H1 (cell line): Measurements from ENCODE around the gene TRIM44. TPM values are rescaled to one million over a fixed set of nuclear protein-coding genes. Genes with fewer than 3 reads are reported as not detected.

Experiments used
- CTCF ChIA-PET: fragments of 300-600 bp; sonication (Branson Sonifier 250); formaldehyde crosslinking; loops from one replicate; lab custom pipeline; 2021; ENCODE audit not compliant: partially characterized antibody; lab: Charles Lee
- POLR2A ChIA-PET: fragments of 300-600 bp; sonication (Branson Sonifier 250); formaldehyde crosslinking; loops from one replicate; lab custom pipeline; 2021; ENCODE audit warnings: inconsistent platforms; ENCODE audit not compliant: partially characterized antibody; lab: Charles Lee
- DNase-seq, 2 experiments: peaks; one replicate each; pipeline versions ENCODE4 v3.0.0 to v3.0.0-alpha.2; 2010 to 2022; ENCODE audit warnings: low spot score in 2 of 2, low read depth in 1 of 2, mixed read lengths in 1 of 2
- FAIRE-seq: peaks from 2 replicates; lab custom pipeline; 2011; peaks lifted over from hg19 to GRCh38; lab: Jason Lieb, UNC
- H2AFZ ChIP-seq: 2 replicates; pipeline ENCODE4 v1.8.1; 2012; ENCODE audit warnings: low read length, inconsistent platforms
- H2AK5ac ChIP-seq: 2 replicates; pipeline ENCODE4 v1.6.1; 2013; ENCODE audit warnings: low read depth, low read length
- H2BK120ac ChIP-seq: replicated peaks from 2 replicates; pipeline ENCODE3; 2013; ENCODE audit warnings: low read depth, low read length, inconsistent platforms
- H2BK12ac ChIP-seq: 2 replicates; pipeline ENCODE4 v1.6.1; 2013; ENCODE audit warnings: low read depth, low read length
- H2BK15ac ChIP-seq: 2 replicates; pipeline ENCODE4 v1.6.1; 2013; ENCODE audit warnings: low read length
- H2BK20ac ChIP-seq: 2 replicates; pipeline ENCODE4 v1.6.1; 2013; ENCODE audit warnings: low read length
- H2BK5ac ChIP-seq: 2 replicates; pipeline ENCODE4 v1.6.1; 2013; ENCODE audit warnings: low read depth, low read length
- H3K14ac ChIP-seq: 2 replicates; pipeline ENCODE4 v1.6.1; 2013; ENCODE audit warnings: inconsistent platforms; ENCODE audit not compliant: insufficient read length
- H3K18ac ChIP-seq: 2 replicates; pipeline ENCODE4 v1.6.1; 2013; ENCODE audit warnings: low read length; ENCODE audit errors: extremely low read depth
- H3K23ac ChIP-seq: 2 replicates; pipeline ENCODE4 v1.6.1; 2013; ENCODE audit warnings: inconsistent platforms; ENCODE audit not compliant: insufficient read length
- H3K23me2 ChIP-seq: 2 replicates; pipeline ENCODE4 v1.6.1; 2013; ENCODE audit warnings: low read depth, low read length
- H3K27ac ChIP-seq: 2 replicates; pipeline ENCODE4 v1.6.1; 2011; ENCODE audit warnings: low read depth, low read length, inconsistent platforms
- H3K27me3 ChIP-seq, 4 experiments: replicated peaks in 1 of 4; 1 replicate in 1 of 4; 2 replicates in 3 of 4; pipeline versions ENCODE4 v1.6.1 to v1.8.1; 2011 to 2013; ENCODE audit warnings: low read length in 3 of 4, mild to moderate bottlenecking in 3 of 4, inconsistent platforms in 2 of 4, mixed read lengths in 2 of 4, moderate library complexity in 1 of 4; ENCODE audit not compliant: control insufficient read depth in 3 of 4, insufficient read depth in 3 of 4; ENCODE audit errors: extremely low read depth in 1 of 4
- H3K36me3 ChIP-seq, 4 experiments: 2 replicates each; pipeline versions ENCODE4 v1.6.1 to v1.8.1; 2011 to 2013; ENCODE audit warnings: mild to moderate bottlenecking in 4 of 4, low read length in 3 of 4, moderate library complexity in 2 of 4, control low read depth in 1 of 4, inconsistent platforms in 1 of 4; ENCODE audit not compliant: insufficient read depth in 4 of 4, control insufficient read depth in 2 of 4
- H3K4ac ChIP-seq: replicated peaks from 2 replicates; pipeline ENCODE3; 2013; ENCODE audit warnings: low read length, low read depth, mixed read lengths, inconsistent platforms; ENCODE audit not compliant: insufficient read length
- H3K4me1 ChIP-seq, 4 experiments: replicated peaks in 1 of 4; 1 replicate in 1 of 4; 2 replicates in 3 of 4; pipeline versions ENCODE4 v1.6.1 to v1.8.1; 2011 to 2013; ENCODE audit warnings: low read length in 3 of 4, inconsistent platforms in 2 of 4, mixed read lengths in 1 of 4; ENCODE audit not compliant: insufficient read depth in 4 of 4, control insufficient read depth in 3 of 4
- H3K4me2 ChIP-seq, 2 experiments: 2 replicates each; pipeline versions ENCODE4 v1.6.1 to v1.8.1; 2011 to 2013; ENCODE audit warnings: low read depth in 2 of 2, low read length in 2 of 2, control low read depth in 1 of 2, inconsistent platforms in 1 of 2, mild to moderate bottlenecking in 1 of 2; ENCODE audit not compliant: insufficient read depth in 1 of 2
- H3K4me3 ChIP-seq, 4 experiments: fragments of 200-600, 300-600 bp in 1 of 4; sonication (generic), shearing (Covaris generic), sonication (Bioruptor Twin) in 1 of 4; 2 replicates each; pipeline versions ENCODE4 v1.5.1 to v1.8.1; 2011 to 2016; ENCODE audit warnings: low read length in 4 of 4, low read depth in 3 of 4, control low read depth in 2 of 4, inconsistent platforms in 2 of 4, mild to moderate bottlenecking in 2 of 4, mixed read lengths in 1 of 4, moderate library complexity in 1 of 4; ENCODE audit not compliant: insufficient read depth in 2 of 4; ENCODE audit errors: extremely low read depth in 1 of 4
- H3K56ac ChIP-seq: replicated peaks from 2 replicates; pipeline ENCODE3; 2013; ENCODE audit warnings: low read depth, mild to moderate bottlenecking, mixed read lengths, low read length, inconsistent platforms; ENCODE audit not compliant: insufficient read length
- H3K79me1 ChIP-seq: 2 replicates; pipeline ENCODE4 v1.6.1; 2013; ENCODE audit warnings: low read depth, low read length, control low read depth
- H3K79me2 ChIP-seq, 2 experiments: 2 replicates each; pipeline versions ENCODE4 v1.6.1 to v1.8.1; 2012 to 2013; ENCODE audit warnings: low read length in 2 of 2, mild to moderate bottlenecking in 2 of 2, inconsistent platforms in 1 of 2; ENCODE audit not compliant: insufficient read depth in 2 of 2, control insufficient read depth in 1 of 2
- H3K9ac ChIP-seq, 4 experiments: replicated peaks in 1 of 4; 1 replicate in 1 of 4; 2 replicates in 3 of 4; pipeline versions ENCODE4 v1.6.1 to v1.8.1; 2011 to 2013; ENCODE audit warnings: low read depth in 3 of 4, low read length in 3 of 4, control low read depth in 2 of 4, mild to moderate bottlenecking in 2 of 4, moderate library complexity in 2 of 4, inconsistent platforms in 1 of 4; ENCODE audit errors: extremely low read depth in 1 of 4
- H3K9me3 ChIP-seq, 2 experiments: 2 replicates each; pipeline versions ENCODE4 v1.6.1 to v1.8.1; 2012 to 2013; ENCODE audit warnings: mild to moderate bottlenecking in 2 of 2, moderate library complexity in 2 of 2, control low read depth in 1 of 2, inconsistent platforms in 1 of 2, low read depth in 1 of 2, low read length in 1 of 2, mixed read lengths in 1 of 2; ENCODE audit not compliant: insufficient read depth in 2 of 2
- H4K20me1 ChIP-seq, 2 experiments: replicated peaks in 1 of 2; 2 replicates each; pipeline versions ENCODE3 to v1.8.1; 2011 to 2013; ENCODE audit warnings: inconsistent platforms in 2 of 2, low read length in 2 of 2, mild to moderate bottlenecking in 1 of 2; ENCODE audit not compliant: insufficient read depth in 2 of 2, control insufficient read depth in 1 of 2
- H4K5ac ChIP-seq: 2 replicates; pipeline ENCODE4 v1.6.1; 2013; ENCODE audit warnings: low read length, low read depth, mixed read lengths, inconsistent platforms; ENCODE audit not compliant: insufficient read length
- H4K8ac ChIP-seq: 2 replicates; pipeline ENCODE4 v1.8.0; 2013; ENCODE audit warnings: mild to moderate bottlenecking, moderate library complexity, low read length, inconsistent platforms; ENCODE audit not compliant: insufficient read depth; ENCODE audit errors: extremely low read depth
- H4K91ac ChIP-seq: replicated peaks from 2 replicates; pipeline ENCODE3; 2013; ENCODE audit warnings: low read length, mixed read lengths, inconsistent platforms; ENCODE audit not compliant: insufficient read length
- CHD1 ChIP-seq: IDR thresholded peaks from 2 replicates; pipeline ENCODE4 v1.6.1; 2012; ENCODE audit warnings: low read depth, low read length, improper control_type of control experiment
- CHD2 ChIP-seq: IDR thresholded peaks from 2 replicates; pipeline ENCODE4 v1.6.1; 2012; ENCODE audit warnings: low read length, improper control_type of control experiment
- CREB1 ChIP-seq: IDR thresholded peaks from 2 replicates; pipeline ENCODE4 v1.6.1; 2012; ENCODE audit warnings: inconsistent platforms
- CTBP2 ChIP-seq: IDR thresholded peaks from 2 replicates; pipeline ENCODE4 v1.7.0; 2011; ENCODE audit warnings: borderline replicate concordance, mild to moderate bottlenecking, moderate library complexity, mixed read lengths, low read length; ENCODE audit not compliant: insufficient read depth, insufficient read length
- EGR1 ChIP-seq: IDR thresholded peaks from 2 replicates; pipeline ENCODE4 v1.6.1; 2011; ENCODE audit warnings: low read depth, low read length, borderline replicate concordance
- JUN ChIP-seq: IDR thresholded peaks from 2 replicates; pipeline ENCODE4 v1.6.1; 2011; ENCODE audit warnings: low read depth, mild to moderate bottlenecking, improper control_type of control experiment, low read length
- POU5F1 ChIP-seq: IDR thresholded peaks from 2 replicates; pipeline ENCODE4 v1.6.1; 2011; ENCODE audit warnings: low read depth, mild to moderate bottlenecking, low read length, moderate library complexity
- SIX5 ChIP-seq: IDR thresholded peaks from 2 replicates; pipeline ENCODE4 v1.6.1; 2011; ENCODE audit warnings: mild to moderate bottlenecking, low read depth, low read length
- WGBS, 2 experiments: shearing (Covaris generic) in 1 of 2; methylation state at CpG; one replicate each; pipeline versions ENCODE4 v1.1.6 to v1.1.7; 2013 to 2015; ENCODE audit warnings: low lambda C conversion rate in 2 of 2, mixed read lengths in 2 of 2, inconsistent platforms in 1 of 2, low coverage in 1 of 2, missing lambda C conversion rate in 1 of 2; ENCODE audit not compliant: insufficient replicate concordance in 2 of 2, insufficient coverage in 1 of 2, insufficient read length in 1 of 2; ENCODE audit errors: extremely low coverage in 1 of 2, missing lambda C conversion rate in 1 of 2; 5-methylcytosine and 5-hydroxymethylcytosine counted together
- polyA plus RNA-seq, 7 experiments: library from polyadenylated mRNA; depleted of rRNA in 3 of 7; stranded (reverse) in 5 of 7; unstranded in 2 of 7; fragments of >200 nt in 5 of 7; fragments of 200-250 nt in 2 of 7; gene quantifications; 1 replicate in 5 of 7; 2 replicates in 1 of 7; 4 replicates in 1 of 7; pipeline versions ENCODE4 v1.2.1 to v1.2.3, GENCODE V29; 2011 to 2013; ENCODE audit warnings: missing spikeins in 2 of 7, mixed read lengths in 2 of 7
- total RNA-seq: library from RNA; stranded (reverse); fragmentation: NEBNext Ultra II Directional; extraction: Animal tissue kit (Norgen Biotek cat#: 25700); gene quantifications from 2 replicates; pipeline ENCODE4 v1.2.1, GENCODE V29; 2021

TRIM44 gene
- total and polyA plus RNA-seq, 2 of the 8 experiments (the other 6 are each of a cell fraction or from before 2014, with no cell fraction given) = 13.9 to 34.4 TPM

GRCh38 chr11:35826006-35826405, 163.4 kb downstream of the TRIM44 start:
- Histone ChIP-seq H3K4me2 (no peak overlapping the region), H3K23ac (no peak overlapping the region), H2BK15ac (no peak overlapping the region), H3K27ac (no peak overlapping the region), H3K18ac (no peak overlapping the region), H3K79me2 (no peaks in the 10 kb centered on the region), H3K14ac (no peak overlapping the region), H3K4ac (no peak overlapping the region), H3K56ac (no peak overlapping the region), H3K4me3 (no peak overlapping the region), H4K5ac (no peak overlapping the region), H2BK5ac (no peak overlapping the region), H2BK12ac (no peak overlapping the region), H3K27me3 (peaks cover 0 to 2% (median 0%) of the 10 kb centered on the region in 4 experiments; a peak in 1 of 7 replicates), H3K9ac (no peak overlapping the region), H4K8ac (no peak overlapping the region), H2BK120ac (no peak overlapping the region), H3K9me3 (no peaks in the 10 kb centered on the region), H4K20me1 (no peaks in the 10 kb centered on the region), H2AFZ (no peak overlapping the region), H2BK20ac (no peak overlapping the region), H3K4me1 (peaks cover 0 to 2% (median 0%) of the 10 kb centered on the region in 4 experiments; a peak in 1 of 7 replicates), H3K79me1 (no peaks in the 10 kb centered on the region), H4K91ac (no peak overlapping the region), H3K23me2 (no peaks in the 10 kb centered on the region), H3K36me3 (no peaks in the 10 kb centered on the region), H2AK5ac (no peak overlapping the region)
- ChIA-PET POLR2A (no interaction called here), CTCF (interaction anchor here (0.7 to 12.0 kb wide), 7 partner anchors 8 to 324 kb away, joined by 3 to 187 read pairs (median 3); no protein-coding TSS in a partner anchor)
- 81% methylated on average over 5 of the region's 5 CpGs; no CpG with 5 or more reads in 1 of the 2 experiments for WGBS, 2 experiments
- FAIRE-seq (no peak), DNase-seq (no peak)
- no peak for TF ChIP-seq JUN
- no peak for TF ChIP-seq SIX5
- no peak for TF ChIP-seq POU5F1
- no peak for TF ChIP-seq CTBP2
- no peak for TF ChIP-seq EGR1
- no peak for TF ChIP-seq CHD1
- TF ChIP-seq CHD2 = no peak
- no peak for TF ChIP-seq CREB1
